ENCODE results near the gene NDUFB4. TPM values are rescaled to one million over a fixed set of nuclear protein-coding genes. Genes with fewer than 3 reads are reported as not detected.
"Not testable (repeated sequence)": the region's sequence is repeated elsewhere in the genome, so short reads cannot be mapped to it uniquely, and the experiment has no call there.

NDUFB4 gene
- total RNA-seq, 6 experiments from 2014 or later = 69.3 to 98.9 (median 77.5) TPM

DNA sequence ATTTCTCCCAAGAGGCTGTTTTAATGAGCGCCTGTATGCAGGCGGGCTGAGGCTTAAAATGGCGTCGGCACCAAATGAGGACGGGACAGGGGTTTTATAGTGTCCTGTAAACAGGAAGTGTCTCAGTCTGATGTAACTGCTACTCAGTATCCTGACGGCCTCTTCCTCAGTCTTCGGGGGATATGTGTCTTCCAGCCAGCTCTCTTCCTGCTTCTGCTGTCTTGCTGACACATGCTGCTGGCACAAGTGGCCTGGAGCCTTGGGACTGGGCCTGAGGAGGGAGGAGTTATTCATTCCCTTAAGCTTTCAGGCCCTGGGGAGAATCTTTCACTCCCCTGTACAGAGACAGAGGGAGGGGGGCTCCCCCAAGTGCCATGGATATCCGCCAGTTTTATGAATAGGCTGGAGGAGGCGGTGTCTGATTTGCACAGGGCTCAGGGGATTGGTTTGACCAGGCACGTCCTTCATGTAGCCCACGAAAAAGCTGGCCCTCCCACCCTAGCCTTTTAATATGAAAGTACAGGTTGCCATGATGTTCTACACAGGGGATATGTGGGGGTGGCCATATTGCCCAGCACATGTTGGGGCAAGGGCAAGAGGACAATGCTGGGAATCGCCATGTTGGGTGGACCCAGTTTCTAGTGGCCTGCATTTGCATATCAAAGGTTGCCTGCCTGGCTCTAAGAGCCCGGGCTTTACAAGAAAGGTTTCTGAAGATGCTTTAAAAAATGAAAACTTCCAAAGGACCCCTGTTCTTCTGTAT lies 19.9 kb downstream of the NDUFB4 start:
- DNase-seq (no peak), ATAC-seq (peak; percentile 14 to 52 (median 35))
- 58% methylated on average over 9 of the region's 13 CpGs for WGBS (ENCODE audit: insufficient coverage, low coverage, low lambda C conversion rate, missing lambda C conversion rate)
- TF ChIP-seq, protein P1, sequence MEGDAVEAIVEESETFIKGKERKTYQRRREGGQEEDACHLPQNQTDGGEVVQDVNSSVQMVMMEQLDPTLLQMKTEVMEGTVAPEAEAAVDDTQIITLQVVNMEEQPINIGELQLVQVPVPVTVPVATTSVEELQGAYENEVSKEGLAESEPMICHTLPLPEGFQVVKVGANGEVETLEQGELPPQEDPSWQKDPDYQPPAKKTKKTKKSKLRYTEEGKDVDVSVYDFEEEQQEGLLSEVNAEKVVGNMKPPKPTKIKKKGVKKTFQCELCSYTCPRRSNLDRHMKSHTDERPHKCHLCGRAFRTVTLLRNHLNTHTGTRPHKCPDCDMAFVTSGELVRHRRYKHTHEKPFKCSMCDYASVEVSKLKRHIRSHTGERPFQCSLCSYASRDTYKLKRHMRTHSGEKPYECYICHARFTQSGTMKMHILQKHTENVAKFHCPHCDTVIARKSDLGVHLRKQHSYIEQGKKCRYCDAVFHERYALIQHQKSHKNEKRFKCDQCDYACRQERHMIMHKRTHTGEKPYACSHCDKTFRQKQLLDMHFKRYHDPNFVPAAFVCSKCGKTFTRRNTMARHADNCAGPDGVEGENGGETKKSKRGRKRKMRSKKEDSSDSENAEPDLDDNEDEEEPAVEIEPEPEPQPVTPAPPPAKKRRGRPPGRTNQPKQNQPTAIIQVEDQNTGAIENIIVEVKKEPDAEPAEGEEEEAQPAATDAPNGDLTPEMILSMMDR (IDR thresholded peaks at IDR 0.05) = no peak
- no peak for TF ChIP-seq POLR2A (IDR thresholded peaks at IDR 0.05)
- intact Hi-C loops (cut with DNase I) = no loop called here
- no peak overlapping the region for H3K4me3 ChIP-seq
- no peaks in the 10 kb centered on the region for H3K27me3 ChIP-seq
- no peak overlapping the region for H3K27ac ChIP-seq
- no peaks in the 10 kb centered on the region for H3K9me3 ChIP-seq
- no peaks in the 10 kb centered on the region for H3K36me3 ChIP-seq
- no peaks in the 10 kb centered on the region for H3K4me1 ChIP-seq

DNA sequence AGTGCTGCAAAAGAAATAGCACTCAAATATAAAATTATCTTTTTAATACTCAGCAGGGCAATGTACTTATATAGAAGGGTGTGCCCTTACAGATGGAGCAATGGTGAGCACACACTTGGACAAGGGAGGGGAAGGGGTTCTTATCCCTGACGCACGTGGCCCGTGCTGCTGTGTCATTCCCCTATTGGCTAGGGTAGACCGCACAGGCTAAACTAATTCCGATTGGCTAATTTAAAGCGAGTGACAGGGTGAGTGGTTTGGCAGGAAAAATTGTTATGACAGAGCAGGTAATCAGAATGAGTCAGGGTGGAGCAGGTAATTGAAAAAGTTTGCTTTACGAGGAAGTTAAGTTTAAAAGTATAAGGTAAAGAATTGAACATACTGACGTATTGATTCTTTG lies 20.6 kb downstream of the NDUFB4 start:
- DNase-seq; intact Hi-C loops (cut with DNase I): not testable (repeated sequence)

DNA sequence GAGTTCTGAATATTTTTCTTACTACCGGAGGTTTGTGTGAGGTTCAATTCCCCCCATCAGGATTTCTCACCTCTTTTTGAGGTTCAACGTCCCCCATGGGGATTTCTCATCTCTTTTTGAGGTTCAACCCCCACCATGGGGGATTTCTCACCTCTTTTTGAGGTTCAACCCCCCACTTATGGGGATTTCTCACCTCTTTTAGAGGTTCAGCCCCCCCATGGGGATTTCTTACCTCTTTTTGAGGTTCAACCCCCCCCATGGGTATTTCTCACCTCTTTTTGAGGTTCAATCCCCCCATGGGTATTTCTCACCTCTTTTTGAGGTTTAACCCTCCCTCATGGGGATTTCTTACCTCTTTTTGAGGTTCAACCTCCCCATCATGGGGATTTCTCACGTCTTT lies 26.3 kb downstream of the NDUFB4 start:
- TF ChIP-seq POLR2A (IDR thresholded peaks at IDR 0.05) = no peak
- TF ChIP-seq, protein P1 (IDR thresholded peaks at IDR 0.05) = no peak
- WGBS (ENCODE audit: insufficient coverage, low coverage, low lambda C conversion rate, missing lambda C conversion rate) = 56% methylated on average over 3 of the region's 3 CpGs
- no peaks in the 10 kb centered on the region for H3K4me1 ChIP-seq

More for the DNA sequence above, 20.6 kb downstream of the NDUFB4 start:
- WGBS (ENCODE audit: insufficient coverage, low coverage, low lambda C conversion rate, missing lambda C conversion rate) = 90% methylated on average over 7 of the region's 8 CpGs
- not testable (repeated sequence) for H3K36me3 ChIP-seq, H3K9me3 ChIP-seq, H3K4me3 ChIP-seq, ATAC-seq, H3K27ac ChIP-seq, H3K4me1 ChIP-seq, H3K27me3 ChIP-seq

GRCh38 chr3:120622870-120623726 lies 27.0 kb downstream of the NDUFB4 start:
- peak in 1 of 3 donors; percentile 35 for DNase-seq
- no peak overlapping the region for H3K4me3 ChIP-seq

More for the DNA sequence above, 26.3 kb downstream of the NDUFB4 start:
- Histone ChIP-seq H3K9me3 (no peaks in the 10 kb centered on the region), H3K27me3 (no peaks in the 10 kb centered on the region), H3K36me3 (peaks cover 0 to 8% (median 4%) of the 10 kb centered on the region in 4 donors), H3K4me3 (no peak overlapping the region), H3K27ac (no peak overlapping the region)
- DNase-seq (no peak), ATAC-seq (no peak)
- intact Hi-C loops (cut with DNase I) = no loop called here

More at GRCh38 chr3:120622870-120623726, 27.0 kb downstream of the NDUFB4 start:
- no peaks in the 10 kb centered on the region for H3K9me3 ChIP-seq
- peaks cover 0 to 14% (median 7%) of the 10 kb centered on the region in 4 donors for H3K36me3 ChIP-seq
- no peak overlapping the region for H3K27ac ChIP-seq
- H3K4me1 ChIP-seq = no peaks in the 10 kb centered on the region
- WGBS (ENCODE audit: insufficient coverage, low coverage, low lambda C conversion rate, missing lambda C conversion rate) = 80% methylated on average over 11 of the region's 12 CpGs
- ATAC-seq = peak in 2 of 4 donors; percentile 34 to 41
- TF ChIP-seq POLR2A (IDR thresholded peaks at IDR 0.05) = no peak
- TF ChIP-seq, protein P1 (IDR thresholded peaks at IDR 0.05) = peak; percentile 19 to 35 (median 28)
- H3K27me3 ChIP-seq = no peaks in the 10 kb centered on the region
- intact Hi-C loops (cut with DNase I) = no loop called here

Measured in right lobe of liver (tissue), 6 donors.